HG03060 (cell line): ENCODE results near the gene GDPD2.

Experiments
- ATAC-seq: cut with Tn5 transposase; IDR thresholded peaks from one replicate; pipeline ENCODE4 v1.9.1; 2021; ENCODE audit warnings: low read depth, moderate number of reproducible peaks; ENCODE audit not compliant: unreplicated experiment

GDPD2 gene

GRCh38 chrX:70437011-70437410, 13.9 kb downstream of the GDPD2 start:
- no peak for ATAC-seq

DNA sequence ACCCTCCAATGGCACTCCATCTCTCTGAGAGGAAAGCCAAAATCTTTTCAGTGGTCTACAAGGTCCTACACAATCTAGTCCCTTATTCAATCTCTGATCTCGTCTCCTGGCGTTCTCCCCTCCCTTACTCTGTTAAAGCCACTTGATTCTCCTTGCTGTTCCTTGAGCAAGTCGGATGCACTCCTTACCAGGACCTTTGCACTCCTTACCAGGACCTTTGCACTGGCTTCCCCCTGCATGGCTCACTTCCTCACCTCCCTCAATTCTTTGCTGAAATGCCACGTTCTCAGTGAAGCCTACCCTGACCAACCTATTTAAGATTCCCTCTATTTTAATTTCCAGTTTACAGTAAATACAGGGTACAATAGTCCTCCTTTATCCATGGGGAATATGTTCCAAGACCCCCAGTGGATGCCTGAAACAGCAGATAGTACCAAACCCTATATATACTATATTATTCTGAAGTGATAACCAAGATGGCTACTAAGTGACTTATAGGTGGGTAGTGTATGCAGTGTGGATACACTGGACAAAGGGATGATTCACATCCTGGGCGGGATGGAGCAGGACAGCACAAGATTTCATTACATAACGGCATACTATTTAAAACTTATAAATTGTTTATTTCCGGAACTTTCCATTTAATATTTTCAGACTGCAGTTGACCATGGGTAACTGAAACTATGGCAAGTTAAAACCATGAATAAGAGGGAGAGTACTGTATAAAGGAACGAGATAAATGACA, 15.0 kb downstream of the GDPD2 start:
- ATAC-seq: no peak

DNA sequence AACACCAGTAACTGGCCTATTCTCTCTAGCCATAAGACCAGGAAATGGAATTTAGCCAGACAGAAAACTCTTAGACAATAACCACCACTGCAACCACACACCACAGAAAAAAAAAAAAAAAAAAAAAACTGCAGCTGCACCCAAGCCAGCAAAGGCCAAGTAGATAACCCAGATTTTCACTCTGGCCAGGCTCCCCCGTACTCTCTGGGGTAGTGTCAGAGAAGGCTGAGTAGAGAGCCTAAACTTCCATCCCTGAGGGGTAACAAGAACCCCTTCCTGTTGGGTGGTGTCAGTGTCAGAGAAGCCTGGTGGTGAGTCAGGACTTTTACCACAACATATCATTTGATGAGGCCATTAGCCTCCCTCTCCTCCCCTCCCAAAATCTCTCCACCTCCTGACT, 15.9 kb downstream of the GDPD2 start:
- ATAC-seq: no peak

GRCh38 chrX:70442224-70442623, 19.1 kb downstream of the GDPD2 start:
- no peak for ATAC-seq

GRCh38 chrX:70444326-70444945, 21.3 kb downstream of the GDPD2 start, which contains the start of gene DLG3:
TSS of gene DLG3 (plus strand) at chrX:70444835. CDS start at chrX:70445202, 367 bp downstream.
- no peak for ATAC-seq

GRCh38 chrX:70444946-70445656, 22.0 kb downstream of the GDPD2 start:
- no peak for ATAC-seq

DNA sequence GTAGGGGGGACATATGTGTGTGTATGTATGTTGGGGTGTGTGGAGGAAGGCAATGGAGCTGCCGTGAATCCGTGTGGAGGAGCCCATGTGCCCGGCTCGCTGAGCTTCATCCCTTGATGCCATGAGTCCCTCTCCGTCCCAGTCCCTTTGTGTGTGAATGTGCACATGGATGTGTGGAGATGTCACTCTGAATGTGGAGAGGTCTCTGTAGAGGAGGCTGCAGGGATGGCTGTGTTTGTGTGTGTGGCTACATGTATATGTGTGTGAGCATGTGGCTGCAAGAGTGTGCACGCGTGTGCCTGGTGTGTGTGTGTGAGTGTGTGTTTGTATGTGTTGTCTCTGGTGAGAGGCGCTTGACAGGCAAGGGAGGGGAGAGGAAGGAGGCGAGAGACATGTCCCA, 22.8 kb downstream of the GDPD2 start:
- no peak for ATAC-seq

GRCh38 chrX:70446380-70447350, 23.6 kb downstream of the GDPD2 start:
- no peak for ATAC-seq

DNA sequence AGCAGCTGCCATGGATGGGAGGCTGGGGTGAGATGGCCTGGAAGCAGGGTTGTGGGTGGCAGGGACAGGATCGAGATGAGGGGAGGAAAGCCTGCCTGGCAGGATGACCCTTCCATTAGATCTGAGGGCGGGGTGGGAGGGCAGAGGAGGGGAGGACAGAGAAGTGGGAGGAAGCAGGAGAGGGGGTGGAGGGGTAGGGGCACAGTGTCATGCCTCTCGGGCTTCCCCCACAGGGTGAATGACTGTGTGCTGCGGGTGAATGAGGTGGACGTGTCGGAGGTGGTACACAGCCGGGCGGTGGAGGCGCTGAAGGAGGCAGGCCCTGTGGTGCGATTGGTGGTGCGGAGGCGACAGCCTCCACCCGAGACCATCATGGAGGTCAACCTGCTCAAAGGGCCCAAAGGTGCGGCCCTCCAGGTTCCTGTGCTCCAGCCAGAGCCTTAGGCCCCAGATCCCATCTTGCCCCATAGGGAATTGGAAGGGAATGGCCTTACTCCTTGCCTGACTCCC, 26.4 kb downstream of the GDPD2 start:
- ATAC-seq: no peak

DNA sequence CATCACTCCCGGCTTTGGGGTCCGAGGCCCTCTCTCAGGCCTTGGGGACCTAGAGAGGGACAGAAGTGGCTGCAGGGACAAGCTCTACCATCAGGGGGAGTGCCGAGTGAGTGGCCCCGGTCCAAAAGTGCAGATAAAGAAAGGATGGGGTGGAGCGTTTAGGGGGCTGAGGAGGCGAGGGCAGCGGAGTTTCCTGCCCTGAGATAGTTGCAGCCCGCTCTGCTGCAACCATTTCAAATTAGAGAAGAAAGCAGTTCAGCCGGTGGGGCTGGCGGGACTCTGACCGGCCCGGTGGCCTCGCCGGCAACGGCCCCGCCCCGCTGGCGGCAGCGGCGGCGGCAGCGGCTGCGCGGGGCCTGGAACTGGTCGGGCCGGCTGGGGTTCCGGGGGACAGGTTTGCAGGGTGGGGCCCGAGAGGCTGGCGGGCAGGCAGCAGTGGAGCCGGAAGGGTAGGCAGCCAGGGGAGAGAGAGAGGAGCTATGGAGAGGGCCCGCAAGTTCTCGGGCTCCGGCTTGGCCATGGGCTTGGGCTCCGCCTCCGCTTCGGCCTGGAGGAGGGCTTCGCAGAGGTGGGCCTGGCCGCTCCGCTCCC, 29.1 kb downstream of the GDPD2 start:
- ATAC-seq: no peak

- ATAC-seq: no peak
Observed at GRCh38 chrX:70453024-70453618, 30.0 kb downstream of the GDPD2 start.

DNA sequence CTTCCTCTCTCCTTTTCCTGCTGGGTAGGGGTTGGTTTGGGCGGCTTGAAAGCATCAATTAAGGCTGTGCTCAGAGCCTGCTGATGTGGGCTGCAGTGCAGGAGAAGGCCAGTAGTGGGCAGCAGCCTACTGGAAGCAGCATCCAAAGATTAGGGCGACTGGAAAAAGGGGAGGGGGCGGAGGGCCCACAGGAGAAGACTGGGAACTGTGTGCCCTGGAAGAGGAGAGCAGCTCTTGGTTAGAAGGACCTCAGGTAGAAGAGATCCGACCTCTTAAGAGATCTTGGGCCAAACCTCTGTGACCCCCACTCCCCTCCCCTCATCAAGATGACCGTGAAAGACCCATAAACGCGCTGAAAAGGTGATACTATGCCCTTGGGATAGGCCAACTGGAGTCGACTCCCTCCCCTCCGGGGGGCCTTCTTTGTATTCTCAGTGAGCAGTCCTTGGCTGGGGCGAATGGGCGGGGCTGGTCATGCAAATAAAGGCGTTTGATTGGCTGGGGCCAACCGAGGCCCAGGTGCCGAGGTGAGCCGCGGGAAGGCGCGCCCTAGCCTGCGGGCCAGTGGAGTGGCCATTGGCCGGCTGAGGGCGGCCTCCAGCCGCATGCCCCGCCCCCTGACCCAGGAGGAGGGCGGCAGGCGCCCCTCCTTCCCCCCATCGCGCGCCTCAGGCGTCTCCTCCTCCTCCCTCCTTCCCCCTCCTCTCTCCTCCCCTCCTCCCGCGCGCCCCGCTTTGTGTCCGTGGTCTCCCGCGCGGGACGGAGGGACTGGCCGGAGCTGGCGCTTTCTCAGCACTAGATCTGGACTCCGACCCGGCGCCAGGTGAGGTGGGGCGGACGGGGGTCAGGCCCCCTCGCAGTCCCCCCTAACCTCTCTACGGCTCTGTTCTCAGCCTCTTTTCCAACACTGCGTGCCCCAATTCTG, 31.6 kb downstream of the GDPD2 start:
- ATAC-seq: no peak

- ATAC-seq: no peak
Observed at GRCh38 chrX:70455366-70456202, 32.5 kb downstream of the GDPD2 start.

DNA sequence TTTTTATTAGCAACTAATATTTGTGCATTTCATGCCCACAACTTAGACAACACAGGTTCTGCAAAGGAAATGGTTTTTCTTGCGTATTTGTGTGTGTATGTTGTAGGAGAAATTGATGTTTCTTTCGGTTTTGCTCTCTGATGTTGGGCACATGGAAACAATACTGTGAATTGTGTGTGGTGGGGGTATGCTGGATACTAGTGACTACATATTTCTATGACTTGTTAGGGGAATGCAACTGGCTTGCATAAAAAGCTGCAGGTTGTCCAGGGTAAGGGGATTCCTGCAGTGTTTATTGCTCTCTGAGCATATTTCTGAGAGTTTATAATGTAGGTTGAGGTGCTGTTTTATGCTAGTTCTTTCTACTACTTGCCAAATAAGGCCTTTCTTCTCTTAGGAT, 33.1 kb downstream of the GDPD2 start:
- ATAC-seq: no peak

DNA sequence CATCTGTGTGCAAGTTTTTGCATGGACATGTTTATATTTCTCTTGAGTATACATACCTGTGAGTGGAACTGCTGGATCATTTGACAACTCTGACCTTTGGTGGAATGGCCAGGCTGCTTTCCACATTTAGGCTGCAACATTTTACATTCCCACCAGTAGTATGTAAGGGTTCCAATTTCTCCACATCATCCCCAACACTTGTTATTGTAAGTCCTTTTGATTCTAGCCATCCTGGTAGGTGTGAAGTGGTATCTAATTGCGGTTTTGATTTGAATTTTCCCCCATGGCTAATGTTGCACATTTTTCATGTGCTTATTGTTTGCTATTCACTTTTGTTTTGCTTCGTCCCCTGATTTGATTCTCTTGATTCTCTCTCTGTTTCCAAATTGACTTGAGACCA, 37.9 kb downstream of the GDPD2 start:
- ATAC-seq: no peak

GRCh38 chrX:70464051-70464450, 40.9 kb downstream of the GDPD2 start:
- ATAC-seq: no peak

- ATAC-seq: no peak
Observed at GRCh38 chrX:70466968-70467367, 43.9 kb downstream of the GDPD2 start.

- ATAC-seq: no peak
Observed at GRCh38 chrX:70468709-70469108, 45.6 kb downstream of the GDPD2 start.
